SK-N-MC (cell line): ENCODE results near the gene CARD11.

Experiments used
- EZH2 ChIP-seq: fragments of 200-600 bp; sonication (generic); IDR thresholded peaks from one replicate; pipeline ENCODE4 v1.6.1; 2017; ENCODE audit warnings: antibody characterized with exemption
- POLR2AphosphoS5 ChIP-seq: IDR thresholded peaks from 2 replicates; pipeline ENCODE4 v1.6.1; 2012; ENCODE audit warnings: mild to moderate bottlenecking, low read depth, low read length, borderline replicate concordance

GRCh38 chr7:2860627-2861133, 183.0 kb downstream of the CARD11 start:
- TF ChIP-seq POLR2AphosphoS5 (no peak), EZH2 (no peak)
